Neural progenitor cell (in vitro differentiated cells): ENCODE measurements around the gene OPRD1. TPM values are rescaled to one million over a fixed set of nuclear protein-coding genes. Genes with fewer than 3 reads are reported as not detected.
A peak's percentile ranks its signal among the peaks of the same experiment; 100 is the strongest.

ENCODE experiments used
- DNase-seq: peaks from one replicate; pipeline ENCODE4 v3.0.0-alpha.2; 2016; ENCODE audit warnings: low spot score
- H2AFZ ChIP-seq: fragments of 200-600 bp; sonication (generic); replicated peaks from 2 replicates; pipeline ENCODE4 v1.6.1; 2016; ENCODE audit warnings: antibody characterized with exemption
- H3F3A ChIP-seq: fragments of 200-600 bp; sonication (generic); 2 replicates; pipeline ENCODE4 v1.6.1; 2016; ENCODE audit warnings: antibody characterized with exemption, low read depth
- H3K27ac ChIP-seq: fragments of 200-600 bp; sonication (generic); 2 replicates; pipeline ENCODE4 v1.5.1; 2016; ENCODE audit warnings: mild to moderate bottlenecking
- H3K27me3 ChIP-seq: fragments of 200-600 bp; sonication (generic); 2 replicates; pipeline ENCODE4 v1.6.1; 2016; ENCODE audit warnings: mild to moderate bottlenecking, moderate library complexity
- H3K36me3 ChIP-seq: fragments of 200-600 bp; sonication (generic); 2 replicates; pipeline ENCODE4 v1.5.1; 2016
- H3K4me1 ChIP-seq: fragments of 200-600 bp; sonication (generic); 2 replicates; pipeline ENCODE4 v1.6.1; 2016; ENCODE audit warnings: mixed run types
- H3K4me2 ChIP-seq: fragments of 200-600 bp; sonication (generic); 2 replicates; pipeline ENCODE4 v1.6.1; 2016
- H3K4me3 ChIP-seq: fragments of 200-600 bp; sonication (generic); 2 replicates; pipeline ENCODE4 v1.5.1; 2016
- H3K79me2 ChIP-seq: fragments of 200-600 bp; sonication (generic); 2 replicates; pipeline ENCODE4 v1.6.1; 2016; ENCODE audit warnings: low read depth
- H3K9ac ChIP-seq: fragments of 200-600 bp; sonication (generic); 2 replicates; pipeline ENCODE4 v1.6.1; 2016
- H3K9me3 ChIP-seq: fragments of 200-600 bp; sonication (generic); 2 replicates; pipeline ENCODE4 v1.5.1; 2016; ENCODE audit warnings: low read depth
- H4K20me1 ChIP-seq: fragments of 200-600 bp; sonication (generic); 2 replicates; pipeline ENCODE4 v1.6.1; 2016; ENCODE audit warnings: low read depth
- H3K27ac Mint-ChIP-seq: 3 replicates; pipeline ENCODE4 v1.8.0; 2021; ENCODE audit warnings: mixed read lengths
- H3K27me3 Mint-ChIP-seq: 2 replicates; pipeline ENCODE4 v1.8.0; 2022; ENCODE audit warnings: low read depth, mild to moderate bottlenecking, inconsistent platforms, moderate library complexity, mixed read lengths; ENCODE audit not compliant: insufficient read depth
- H3K36me3 Mint-ChIP-seq: 3 replicates; pipeline ENCODE4 v1.8.0; 2021; ENCODE audit warnings: mixed read lengths
- H3K4me1 Mint-ChIP-seq: 3 replicates; pipeline ENCODE4 v1.8.0; 2021; ENCODE audit warnings: mixed read lengths
- H3K4me3 Mint-ChIP-seq: 3 replicates; pipeline ENCODE4 v1.8.0; 2021; ENCODE audit warnings: mild to moderate bottlenecking, moderate library complexity, mixed read lengths
- H3K9me3 Mint-ChIP-seq: 3 replicates; pipeline ENCODE4 v1.8.0; 2020; ENCODE audit warnings: mixed read lengths
- EZH2 ChIP-seq: fragments of 200-600 bp; sonication (generic); IDR thresholded peaks from 2 replicates; pipeline ENCODE4 v1.6.1; 2017; ENCODE audit warnings: antibody characterized with exemption, mild to moderate bottlenecking, moderate library complexity
- EZH2phosphoT487 ChIP-seq: fragments of 200-600 bp; sonication (generic); IDR thresholded peaks from 2 replicates; pipeline ENCODE4 v1.6.1; 2017; ENCODE audit warnings: antibody characterized with exemption
- total RNA-seq: library from RNA; depleted of rRNA; stranded (reverse); fragments of >200 nt; gene quantifications from 2 replicates; pipeline ENCODE4 v1.2.3, GENCODE V29; 2015; ENCODE audit warnings: low replicate concordance
- TF ChIP-seq, protein P1 (sequence below): fragments of 200-600 bp; sonication (generic); IDR thresholded peaks from 2 replicates; pipeline ENCODE4 v1.5.1; 2017; ENCODE audit warnings: antibody characterized with exemption, mild to moderate bottlenecking

The OPRD1 gene
- total RNA-seq, 1 donor from 2014 or later = 0.37 TPM

- no peaks in the 10 kb centered on the region for H4K20me1 ChIP-seq
- H3F3A ChIP-seq = peaks cover 9% of the 10 kb centered on the region
- Mint-ChIP-seq H3K9me3 (peaks cover 2% of the 10 kb centered on the region), H3K27me3 (peaks cover 2% of the 10 kb centered on the region), H3K4me3 (no peak overlapping the region), H3K4me1 (peaks cover 18% of the 10 kb centered on the region), H3K36me3 (no peaks in the 10 kb centered on the region), H3K27ac (no peak overlapping the region)
- H3K36me3 ChIP-seq = no peaks in the 10 kb centered on the region
- no peak overlapping the region for H3K27ac ChIP-seq
- TF ChIP-seq EZH2phosphoT487 = no peak
- TF ChIP-seq, protein P1, sequence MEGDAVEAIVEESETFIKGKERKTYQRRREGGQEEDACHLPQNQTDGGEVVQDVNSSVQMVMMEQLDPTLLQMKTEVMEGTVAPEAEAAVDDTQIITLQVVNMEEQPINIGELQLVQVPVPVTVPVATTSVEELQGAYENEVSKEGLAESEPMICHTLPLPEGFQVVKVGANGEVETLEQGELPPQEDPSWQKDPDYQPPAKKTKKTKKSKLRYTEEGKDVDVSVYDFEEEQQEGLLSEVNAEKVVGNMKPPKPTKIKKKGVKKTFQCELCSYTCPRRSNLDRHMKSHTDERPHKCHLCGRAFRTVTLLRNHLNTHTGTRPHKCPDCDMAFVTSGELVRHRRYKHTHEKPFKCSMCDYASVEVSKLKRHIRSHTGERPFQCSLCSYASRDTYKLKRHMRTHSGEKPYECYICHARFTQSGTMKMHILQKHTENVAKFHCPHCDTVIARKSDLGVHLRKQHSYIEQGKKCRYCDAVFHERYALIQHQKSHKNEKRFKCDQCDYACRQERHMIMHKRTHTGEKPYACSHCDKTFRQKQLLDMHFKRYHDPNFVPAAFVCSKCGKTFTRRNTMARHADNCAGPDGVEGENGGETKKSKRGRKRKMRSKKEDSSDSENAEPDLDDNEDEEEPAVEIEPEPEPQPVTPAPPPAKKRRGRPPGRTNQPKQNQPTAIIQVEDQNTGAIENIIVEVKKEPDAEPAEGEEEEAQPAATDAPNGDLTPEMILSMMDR = no peak
- TF ChIP-seq EZH2 = no peak
- no peak overlapping the region for H2AFZ ChIP-seq
- peaks cover 5% of the 10 kb centered on the region for H3K4me1 ChIP-seq
- H3K4me2 ChIP-seq = no peak overlapping the region
- H3K9me3 ChIP-seq = no peaks in the 10 kb centered on the region
- H3K4me3 ChIP-seq = no peak overlapping the region
- H3K27me3 ChIP-seq = no peaks in the 10 kb centered on the region
- no peak overlapping the region for H3K9ac ChIP-seq
- DNase-seq = no peak
- no peaks in the 10 kb centered on the region for H3K79me2 ChIP-seq
These were observed 97.2 kb downstream of the OPRD1 start for GRCh38 chr1:28909198-28909597.

GRCh38 chr1:28910379-28911115, 98.6 kb downstream of the OPRD1 start:
- Mint-ChIP-seq H3K4me3 (no peak overlapping the region), H3K27me3 (peaks cover 2% of the 10 kb centered on the region), H3K36me3 (no peaks in the 10 kb centered on the region), H3K4me1 (peaks cover 21% of the 10 kb centered on the region), H3K9me3 (no peaks in the 10 kb centered on the region), H3K27ac (peak overlapping the region; percentile 62)
- Histone ChIP-seq H3K9me3 (no peaks in the 10 kb centered on the region), H3K27ac (no peak overlapping the region), H3K4me2 (no peak overlapping the region), H3K4me3 (no peak overlapping the region), H4K20me1 (peaks cover 5% of the 10 kb centered on the region), H3K79me2 (peaks cover 8% of the 10 kb centered on the region), H3K27me3 (no peaks in the 10 kb centered on the region), H2AFZ (peak overlapping the region; percentile 13), H3K36me3 (no peaks in the 10 kb centered on the region), H3K9ac (no peak overlapping the region), H3K4me1 (peaks cover 5% of the 10 kb centered on the region), H3F3A (peaks cover 19% of the 10 kb centered on the region)
- DNase-seq = peak; percentile 33
- no peak for TF ChIP-seq EZH2

DNA sequence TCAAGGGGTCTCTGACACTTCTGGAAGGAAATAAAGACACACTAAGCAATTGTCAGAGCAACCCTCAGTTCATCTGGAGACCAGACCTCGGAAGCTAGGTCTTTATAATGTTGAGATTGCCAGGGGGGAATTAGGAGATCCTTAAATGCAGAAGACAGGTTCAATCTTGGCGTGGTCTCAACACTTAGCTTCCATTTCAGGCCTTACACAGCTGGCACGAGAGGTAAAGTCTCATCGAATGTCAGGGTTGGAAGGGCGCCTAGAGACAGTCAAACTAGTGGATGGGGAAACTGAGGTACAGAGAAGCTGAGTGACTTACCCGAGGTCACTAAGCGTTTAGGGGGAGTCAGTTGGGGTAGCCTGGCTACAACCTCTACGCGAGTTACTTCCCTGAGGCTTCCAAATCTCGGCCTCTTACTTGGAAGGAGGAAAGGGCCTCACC, 101.8 kb downstream of the OPRD1 start:
- Mint-ChIP-seq H3K27ac (no peak overlapping the region), H3K9me3 (no peaks in the 10 kb centered on the region), H3K4me1 (peaks cover 42% of the 10 kb centered on the region), H3K36me3 (peaks cover 2% of the 10 kb centered on the region), H3K4me3 (peak overlapping the region; percentile 82), H3K27me3 (peaks cover 4% of the 10 kb centered on the region)
- Histone ChIP-seq H4K20me1 (peaks cover 33% of the 10 kb centered on the region), H3K27me3 (no peaks in the 10 kb centered on the region), H3K9ac (no peak overlapping the region), H2AFZ (peak overlapping the region; percentile 53), H3K4me2 (peak overlapping the region; percentile 47), H3K4me3 (peak overlapping the region; percentile 82), H3K9me3 (no peaks in the 10 kb centered on the region), H3K27ac (no peak overlapping the region), H3K4me1 (peaks cover 23% of the 10 kb centered on the region), H3K36me3 (no peaks in the 10 kb centered on the region), H3F3A (peaks cover 20% of the 10 kb centered on the region), H3K79me2 (peaks cover 41% of the 10 kb centered on the region)
- no peak for TF ChIP-seq EZH2phosphoT487
- TF ChIP-seq EZH2 = no peak
- TF ChIP-seq, protein P1 = no peak
- DNase-seq = no peak
